Measurements from ENCODE around the gene TSGA10IP. TPM values are rescaled to one million over a fixed set of nuclear protein-coding genes. Genes with fewer than 3 reads are reported as not detected.

TSGA10IP gene
- total RNA-seq, 2 donors from 2014 or later: 0.97 to 5.6 TPM

GRCh38 chr11:65932558-65932919 lies 12.7 kb upstream of the TSGA10IP start:
- Mint-ChIP-seq H3K4me1 (peaks cover 6% of the 10 kb centered on the region), H3K36me3 (ENCODE audit: low read depth) (no peaks in the 10 kb centered on the region), H3K4me3 (no peak overlapping the region), H3K9me3 (no peaks in the 10 kb centered on the region), H3K27ac (no peak overlapping the region), H3K27me3 (ENCODE audit: insufficient read depth) (no peaks in the 10 kb centered on the region)
- WGBS, 2 experiments (ENCODE audit: insufficient coverage in 1 of 2, insufficient read length in 1 of 2): 59 to 69% methylated on average over 9 of the region's 9 CpGs
- Histone ChIP-seq H3K9me3 (ENCODE audit: control insufficient read depth, low read length) (no peaks in the 10 kb centered on the region), H3K27me3 (ENCODE audit: control insufficient read depth, insufficient read depth, low read length, poor library complexity, severe bottlenecking) (no peaks in the 10 kb centered on the region), H3K36me3 (ENCODE audit: control insufficient read depth, insufficient read depth, low read length) (no peaks in the 10 kb centered on the region), H3K4me3 (ENCODE audit: low read length) (no peak overlapping the region), H3K9ac (ENCODE audit: extremely low read depth, low read length, poor library complexity, severe bottlenecking) (no peak overlapping the region), H3K4me1 (ENCODE audit: control insufficient read depth, insufficient read depth, low read length) (no peaks in the 10 kb centered on the region), H3K27ac (ENCODE audit: low read depth, low read length) (no peak overlapping the region)
- peak; percentile 39 for TF ChIP-seq CTCF (conservative IDR thresholded peaks at IDR 0.05)
- peak; percentile 72 for DNase-seq

- Histone ChIP-seq H3K27me3 (ENCODE audit: control insufficient read depth, insufficient read depth, low read length, poor library complexity, severe bottlenecking) (no peaks in the 10 kb centered on the region), H3K9ac (ENCODE audit: extremely low read depth, low read length, poor library complexity, severe bottlenecking) (no peak overlapping the region), H3K4me3 (ENCODE audit: low read length) (no peak overlapping the region), H3K27ac (ENCODE audit: low read depth, low read length) (no peak overlapping the region), H3K36me3 (ENCODE audit: control insufficient read depth, insufficient read depth, low read length) (no peaks in the 10 kb centered on the region), H3K9me3 (ENCODE audit: control insufficient read depth, low read length) (no peaks in the 10 kb centered on the region), H3K4me1 (ENCODE audit: control insufficient read depth, insufficient read depth, low read length) (no peaks in the 10 kb centered on the region)
- Mint-ChIP-seq H3K27ac (no peak overlapping the region), H3K4me1 (no peaks in the 10 kb centered on the region), H3K4me3 (no peak overlapping the region), H3K9me3 (no peaks in the 10 kb centered on the region), H3K27me3 (ENCODE audit: insufficient read depth) (no peaks in the 10 kb centered on the region), H3K36me3 (ENCODE audit: low read depth) (no peaks in the 10 kb centered on the region)
- 93 to 100% methylated on average over 2 to 3 of the region's 4 CpGs for WGBS, 2 experiments (ENCODE audit: insufficient coverage in 1 of 2, insufficient read length in 1 of 2)
- TF ChIP-seq CTCF (conservative IDR thresholded peaks at IDR 0.05): no peak
- no peak for DNase-seq
Measured at GRCh38 chr11:65934014-65934413, 11.3 kb upstream of the TSGA10IP start.

- Histone ChIP-seq H3K27ac (ENCODE audit: low read depth, low read length) (no peak overlapping the region), H3K9ac (ENCODE audit: extremely low read depth, low read length, poor library complexity, severe bottlenecking) (no peak overlapping the region), H3K27me3 (ENCODE audit: control insufficient read depth, insufficient read depth, low read length, poor library complexity, severe bottlenecking) (no peaks in the 10 kb centered on the region), H3K36me3 (ENCODE audit: control insufficient read depth, insufficient read depth, low read length) (no peaks in the 10 kb centered on the region), H3K4me3 (ENCODE audit: low read length) (no peak overlapping the region), H3K4me1 (ENCODE audit: control insufficient read depth, insufficient read depth, low read length) (no peaks in the 10 kb centered on the region), H3K9me3 (ENCODE audit: control insufficient read depth, low read length) (no peaks in the 10 kb centered on the region)
- Mint-ChIP-seq H3K36me3 (ENCODE audit: low read depth) (no peaks in the 10 kb centered on the region), H3K9me3 (no peaks in the 10 kb centered on the region), H3K27me3 (ENCODE audit: insufficient read depth) (peaks cover 5% of the 10 kb centered on the region), H3K4me1 (peaks cover 5% of the 10 kb centered on the region), H3K4me3 (no peak overlapping the region), H3K27ac (no peak overlapping the region)
- WGBS, 2 experiments (ENCODE audit: insufficient coverage in 1 of 2, insufficient read length in 1 of 2): 76 to 88% methylated on average over 4 of the region's 4 CpGs
- DNase-seq: no peak
- TF ChIP-seq CTCF (conservative IDR thresholded peaks at IDR 0.05): no peak
Measured at GRCh38 chr11:65937766-65938165, 7.5 kb upstream of the TSGA10IP start.
